HepG2 (cell line): ENCODE data around the gene DMGDH. TPM values are rescaled to one million over a fixed set of nuclear protein-coding genes. Genes with fewer than 3 reads are reported as not detected.

ENCODE experiments used
- ATAC-seq: fragments of 200-7000 bp; cut with Tn5 transposase; 3 replicates; pipeline ENCODE4 v1.9.1; 2020; ENCODE audit warnings: mild to moderate bottlenecking, moderate library complexity
- BruUV-seq: library from RNA; stranded (reverse); fragments of 400-500 nt; replicated peaks from 2 replicates; lab custom pipeline; 2021; lab: Mats Ljungman, UMichigan
- CTCF ChIA-PET: fragments of 300-600 bp; formaldehyde crosslinking; extraction: SDS; loops from one replicate; lab custom pipeline; 2021; ENCODE audit warnings: low total read pairs, inconsistent platforms, low intra/inter-chr PET ratio; lab: Yijun Ruan, JAX
- POLR2A ChIA-PET: fragments of 350-600 bp; sonication (Branson Sonifier 250); formaldehyde crosslinking; loops from one replicate; lab custom pipeline; 2020; ENCODE audit warnings: antibody characterized with exemption, inconsistent platforms; lab: Yijun Ruan, JAX
- DNase-seq: peaks from one replicate; pipeline ENCODE4 v3.0.0-alpha.2; 2015; ENCODE audit warnings: low spot score
- FAIRE-seq: peaks from 3 replicates; lab custom pipeline; 2011; peaks lifted over from hg19 to GRCh38; lab: Jason Lieb, UNC
- H2AFZ ChIP-seq: one replicate; pipeline ENCODE4 v1.6.1; 2011; ENCODE audit warnings: low read length, inconsistent platforms
- H3K27ac ChIP-seq: fragments of 300-600 bp; 3 replicates; pipeline ENCODE4 v1.8.0; 2011; ENCODE audit warnings: mixed run types, mild to moderate bottlenecking, mixed read lengths, low read length, inconsistent platforms; ENCODE audit not compliant: insufficient read depth; ENCODE audit errors: extremely low read length
- H3K27me3 ChIP-seq, 2 experiments: fragments of 200-600 bp in 1 of 2; 2 replicates in 1 of 2; 3 replicates in 1 of 2; pipeline versions ENCODE4 v1.6.0 to v1.8.0; 2011; ENCODE audit warnings: low read length in 2 of 2, mild to moderate bottlenecking in 2 of 2, moderate library complexity in 2 of 2, inconsistent platforms in 1 of 2; ENCODE audit not compliant: insufficient read depth in 2 of 2, control insufficient read depth in 1 of 2
- H3K36me3 ChIP-seq, 2 experiments: fragments of 200-600 bp in 1 of 2; replicated peaks in 1 of 2; 2 replicates in 1 of 2; 3 replicates in 1 of 2; pipeline versions ENCODE4 v1.5.1 to v1.8.0; 2011; ENCODE audit warnings: low read length in 2 of 2, inconsistent platforms in 1 of 2; ENCODE audit not compliant: insufficient read depth in 2 of 2, control insufficient read depth in 1 of 2
- H3K4me1 ChIP-seq: 2 replicates; pipeline ENCODE4 v1.5.1; 2012; ENCODE audit warnings: low read length, inconsistent platforms; ENCODE audit not compliant: insufficient read depth
- H3K4me2 ChIP-seq: 2 replicates; pipeline ENCODE4 v1.6.0; 2011; ENCODE audit warnings: low read depth, low read length, inconsistent platforms
- H3K4me3 ChIP-seq, 3 experiments: fragments of 200-600 bp in 1 of 3; sonication (generic), shearing (Covaris generic) in 1 of 3; replicated peaks in 1 of 3; 2 replicates each; pipeline ENCODE4 v1.5.1; 2011 to 2016; ENCODE audit warnings: low read length in 3 of 3, inconsistent platforms in 2 of 3, low read depth in 2 of 3, mild to moderate bottlenecking in 2 of 3, control low read depth in 1 of 3, mixed read lengths in 1 of 3; ENCODE audit not compliant: insufficient read depth in 1 of 3
- H3K79me2 ChIP-seq: one replicate; pipeline ENCODE4 v1.6.1; 2011; ENCODE audit warnings: low read length, inconsistent platforms; ENCODE audit not compliant: insufficient read depth
- H3K9ac ChIP-seq: 2 replicates; pipeline ENCODE4 v1.6.0; 2011; ENCODE audit warnings: mild to moderate bottlenecking, low read depth, low read length, inconsistent platforms; ENCODE audit not compliant: insufficient read depth
- H3K9me3 ChIP-seq: 2 replicates; pipeline ENCODE4 v1.5.1; 2012; ENCODE audit warnings: mild to moderate bottlenecking, low read length
- H4K20me1 ChIP-seq: 2 replicates; pipeline ENCODE4 v1.6.0; 2011; ENCODE audit warnings: inconsistent platforms, mild to moderate bottlenecking, low read length, moderate library complexity; ENCODE audit not compliant: insufficient read depth
- BORCS8-MEF2B ChIP-seq: sonication (generic); formaldehyde crosslinking; IDR thresholded peaks from 2 replicates; pipeline ENCODE4 v1.8.0; 2022; ENCODE audit warnings: mild to moderate bottlenecking, missing genetic modification reagents
- JUNB ChIP-seq: sonication (generic); formaldehyde crosslinking; IDR thresholded peaks from 2 replicates; pipeline ENCODE4 v1.8.0; 2022; ENCODE audit warnings: missing genetic modification reagents, mild to moderate bottlenecking, borderline replicate concordance
- MNT ChIP-seq: fragments of 450-650 bp; IDR thresholded peaks from 2 replicates; pipeline ENCODE4 v1.6.1; 2016
- MYC ChIP-seq: sonication (generic); formaldehyde crosslinking; IDR thresholded peaks from 2 replicates; pipeline ENCODE4 v1.9.0; 2021; ENCODE audit warnings: missing genetic modification reagents, borderline replicate concordance
- NFE2L2 ChIP-seq: fragments of 150-350 bp; IDR thresholded peaks from 2 replicates; pipeline ENCODE4 v1.6.1; 2014; ENCODE audit warnings: low read length
- SP2 ChIP-seq: sonication (generic); formaldehyde crosslinking; IDR thresholded peaks from 2 replicates; pipeline ENCODE4 v1.5.1; 2020; ENCODE audit warnings: mild to moderate bottlenecking, missing genetic modification reagents
- SP4 ChIP-seq: sonication (generic); formaldehyde crosslinking; IDR thresholded peaks from 2 replicates; pipeline ENCODE4 v1.8.1; 2023; ENCODE audit warnings: mild to moderate bottlenecking, missing genetic modification reagents
- ZNF256 ChIP-seq: sonication (generic); formaldehyde crosslinking; conservative IDR thresholded peaks from 2 replicates; pipeline ENCODE4 v1.4.0; 2020; ENCODE audit warnings: missing genetic modification reagents
- ZNF546 ChIP-seq: sonication (generic); formaldehyde crosslinking; conservative IDR thresholded peaks from 2 replicates; pipeline ENCODE4 v1.8.1; 2023; ENCODE audit warnings: mild to moderate bottlenecking, missing genetic modification reagents
- WGBS: methylation state at CpG from one replicate; pipeline ENCODE4 v1.1.6; 2017; ENCODE audit warnings: low lambda C conversion rate; 5-methylcytosine and 5-hydroxymethylcytosine counted together
- in situ Hi-C: cut with HindIII; loops from 2 replicates; pipeline ENCODE4 v1.10.0; 2017; ENCODE audit warnings: low pct_unique_long_range_greater_than_20kb; ENCODE audit not compliant: extremely low pct_ligation_motif_present
- intact Hi-C: fragments of 100-400 bp; cut with micrococcal nuclease; formaldehyde crosslinking; loops from one replicate; pipeline ENCODE4 v1.10.0; 2022; ENCODE audit not compliant: unreplicated experiment
- polyA plus RNA-seq, 8 experiments: library from polyadenylated mRNA; depleted of rRNA in 3 of 8; stranded (reverse) in 7 of 8; unstranded in 1 of 8; fragments of >200 nt; fragmentation: Illumina TruSeq in 4 of 8; extraction: Trizol in 4 of 8; gene quantifications; 2 replicates each; pipeline versions ENCODE4 v1.2.1 to v1.2.3, GENCODE V29; 2011 to 2016; ENCODE audit warnings: low read depth in 4 of 8, missing spikeins in 1 of 8, mixed read lengths in 1 of 8; ENCODE audit not compliant: insufficient read depth in 1 of 8
- total RNA-seq, 5 experiments: library from RNA; depleted of rRNA; stranded (reverse); fragments of >200 nt; fragmentation: Illumina TruSeq; extraction: Trizol; gene quantifications; 2 replicates each; pipeline ENCODE4 v1.2.3, GENCODE V29; 2016; ENCODE audit warnings: low read depth in 1 of 5
- TF ChIP-seq, protein P1 (sequence below): sonication (generic); formaldehyde crosslinking; IDR thresholded peaks from 2 replicates; pipeline ENCODE4 v1.4.0; 2020; ENCODE audit warnings: missing genetic modification reagents

Gene DMGDH
- total and polyA plus RNA-seq, 2 of the 13 experiments (the other 11 are each of a cell fraction or from before 2014, with no cell fraction given), result 3.6 to 7.9 TPM

DNA sequence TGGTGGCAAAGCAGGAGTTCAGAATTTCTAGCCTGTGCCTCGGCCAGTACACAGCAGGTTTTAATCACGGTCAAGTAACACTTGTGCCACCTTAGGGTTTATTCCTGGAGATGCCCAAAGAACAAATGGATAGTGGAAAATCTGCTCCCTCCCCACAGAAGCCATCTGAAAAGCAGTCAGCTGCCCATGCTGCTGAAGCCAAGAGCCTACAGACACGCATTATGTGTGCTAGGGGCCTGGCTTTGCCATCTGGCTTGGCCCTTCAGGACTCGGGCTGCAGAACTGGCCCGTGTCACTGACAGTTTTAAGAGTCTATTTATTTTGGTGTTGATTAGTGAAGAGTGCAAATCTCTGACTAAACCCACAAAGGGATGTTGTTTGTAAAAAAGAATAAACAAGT, 95.5 kb downstream of the DMGDH start:
- H3K4me2 ChIP-seq, result no peak overlapping the region
- H3K9me3 ChIP-seq, result no peaks in the 10 kb centered on the region

More for the DNA sequence above, 95.5 kb downstream of the DMGDH start:
- ChIA-PET CTCF (no interaction called here), POLR2A (interaction anchor here (0.6 to 1.8 kb wide), 2 partner anchors 11 to 1680 kb away, joined by 3 to 16 read pairs; partner anchors contain the start of genes ARSB, DHFR and MSH3)
- intact Hi-C loops, result no loop called here
- no peak for TF ChIP-seq NFE2L2
- no peak for TF ChIP-seq JUNB
- TF ChIP-seq SP4 (CRISPR knock-in tag), result no peak
- TF ChIP-seq MYC (CRISPR knock-in tag), result no peak
- TF ChIP-seq, protein P1, sequence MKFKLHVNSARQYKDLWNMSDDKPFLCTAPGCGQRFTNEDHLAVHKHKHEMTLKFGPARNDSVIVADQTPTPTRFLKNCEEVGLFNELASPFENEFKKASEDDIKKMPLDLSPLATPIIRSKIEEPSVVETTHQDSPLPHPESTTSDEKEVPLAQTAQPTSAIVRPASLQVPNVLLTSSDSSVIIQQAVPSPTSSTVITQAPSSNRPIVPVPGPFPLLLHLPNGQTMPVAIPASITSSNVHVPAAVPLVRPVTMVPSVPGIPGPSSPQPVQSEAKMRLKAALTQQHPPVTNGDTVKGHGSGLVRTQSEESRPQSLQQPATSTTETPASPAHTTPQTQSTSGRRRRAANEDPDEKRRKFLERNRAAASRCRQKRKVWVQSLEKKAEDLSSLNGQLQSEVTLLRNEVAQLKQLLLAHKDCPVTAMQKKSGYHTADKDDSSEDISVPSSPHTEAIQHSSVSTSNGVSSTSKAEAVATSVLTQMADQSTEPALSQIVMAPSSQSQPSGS (CRISPR knock-in tag), result no peak
- TF ChIP-seq ZNF256 (CRISPR knock-in tag), result no peak
- TF ChIP-seq BORCS8-MEF2B, result no peak
- no peak for TF ChIP-seq MNT
- TF ChIP-seq SP2, result no peak
- TF ChIP-seq ZNF546 (CRISPR knock-in tag), result no peak
- WGBS, result 91% methylated on average over 5 of the region's 5 CpGs
- no peaks in the 10 kb centered on the region for H4K20me1 ChIP-seq
- FAIRE-seq (no peak), DNase-seq (no peak), ATAC-seq (no peak)
- no peak overlapping the region for H3K9ac ChIP-seq
- no TSS peak for BruUV-seq
- no peak overlapping the region for H3K27ac ChIP-seq
- in situ Hi-C loops, result no loop called here
- H3K36me3 ChIP-seq, result peaks cover 6 to 34% of the 10 kb centered on the region in 2 experiments
- no peaks in the 10 kb centered on the region for H3K27me3 ChIP-seq
- H3K4me1 ChIP-seq, result peaks cover 69% of the 10 kb centered on the region
- H2AFZ ChIP-seq, result no peak overlapping the region
- no peak overlapping the region for H3K4me3 ChIP-seq
- H3K79me2 ChIP-seq, result peaks cover 68% of the 10 kb centered on the region
